ENCODE measurements around the gene AGAP9.
"Not testable (repeated sequence)": the region's sequence is repeated elsewhere in the genome, so short reads cannot be mapped to it uniquely, and the experiment has no call there.

Gene AGAP9

DNA sequence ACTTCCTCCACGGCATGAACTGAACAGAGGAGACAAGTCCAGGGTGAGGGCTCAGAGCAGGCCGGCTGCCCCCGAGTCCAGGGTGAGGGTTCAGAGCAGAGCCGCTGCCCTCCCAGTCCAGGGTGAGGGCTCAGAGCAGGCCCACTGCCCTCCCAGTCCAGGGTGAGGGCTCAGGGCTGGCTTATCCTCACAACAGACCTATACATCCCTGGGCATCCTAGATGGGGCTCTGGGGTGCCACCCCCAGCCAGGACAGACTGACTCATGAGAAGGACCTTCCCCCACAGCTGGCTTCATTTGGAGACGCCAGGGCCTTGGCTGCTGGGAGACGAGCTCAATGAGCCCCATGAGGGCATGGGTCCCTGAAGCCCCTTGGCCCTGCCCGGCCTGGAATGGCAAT is 33.8 kb downstream of the AGAP9 start:
- not testable (repeated sequence) for DNase-seq (ENCODE audit: low read depth in 2 of 2, low spot score in 1 of 2)

DNA sequence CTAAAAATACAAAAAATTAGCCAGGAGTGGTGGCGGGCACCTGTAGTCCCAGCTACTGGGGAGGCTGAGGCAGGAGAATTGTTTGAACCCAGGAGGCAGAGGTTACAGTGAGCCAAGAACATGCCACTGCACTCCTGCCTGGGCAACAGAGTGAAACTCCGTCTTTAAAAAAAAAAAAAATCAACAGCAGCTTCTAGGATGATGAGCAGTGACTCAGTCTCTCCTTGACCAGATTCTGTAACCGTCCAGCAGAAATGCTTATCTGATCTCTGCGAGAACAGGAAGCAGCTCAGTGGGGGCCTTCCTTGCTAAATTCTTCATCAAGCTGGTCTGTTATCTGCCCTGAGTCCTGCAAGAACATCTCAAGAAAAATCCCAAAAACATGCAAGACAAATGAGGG is 37.5 kb downstream of the AGAP9 start:
- not testable (repeated sequence) for DNase-seq (ENCODE audit: low read depth in 2 of 2, low spot score in 1 of 2)

DNA sequence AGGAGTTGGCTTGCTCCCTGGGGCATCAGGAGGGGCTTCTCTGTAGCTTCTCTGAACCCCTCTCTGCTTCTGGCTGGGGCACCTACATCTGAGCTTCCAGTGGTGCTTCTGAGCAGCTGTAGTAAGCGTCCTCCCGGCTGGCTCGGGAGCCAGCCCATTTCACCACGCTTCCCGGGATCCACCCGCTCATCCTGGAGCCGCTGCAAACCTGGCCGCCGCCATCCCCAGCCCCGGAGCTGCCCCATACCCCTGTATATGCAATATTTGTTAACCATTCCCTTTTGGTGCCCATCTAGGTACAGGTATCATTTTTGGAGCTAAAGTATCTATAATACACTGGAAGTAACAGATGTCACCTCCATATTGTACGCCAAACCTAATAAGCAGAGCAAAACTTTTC is 38.7 kb downstream of the AGAP9 start:
- DNase-seq (ENCODE audit: low read depth in 2 of 2, low spot score in 1 of 2), result not testable (repeated sequence)

DNA sequence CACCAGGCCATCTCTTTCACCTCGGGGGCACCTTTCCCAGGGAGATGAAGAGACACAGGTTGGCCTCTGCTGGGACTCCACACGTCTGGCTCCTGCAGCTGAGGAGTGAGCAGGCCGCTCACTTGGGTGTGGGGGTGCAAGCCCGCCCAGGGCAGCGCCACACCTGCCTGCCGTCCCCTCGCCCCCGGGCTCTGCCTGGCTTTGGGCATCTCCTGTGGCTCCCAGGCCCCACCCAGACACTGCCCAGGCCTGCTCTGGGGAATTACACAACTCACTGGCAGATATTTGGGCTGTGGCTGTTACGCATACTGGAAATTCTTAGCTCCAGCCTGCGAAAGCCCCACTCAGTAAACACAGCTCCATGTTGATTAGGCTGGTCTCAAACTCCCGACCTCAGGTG is 39.5 kb downstream of the AGAP9 start, which contains the start of gene ANXA8:
Gene ANXA8 (minus strand): TSS at position 193 of the 400 bp plus-strand sequence. CDS start 182 bp downstream, at position 11.
- not testable (repeated sequence) for DNase-seq (ENCODE audit: low read depth in 2 of 2, low spot score in 1 of 2)

DNA sequence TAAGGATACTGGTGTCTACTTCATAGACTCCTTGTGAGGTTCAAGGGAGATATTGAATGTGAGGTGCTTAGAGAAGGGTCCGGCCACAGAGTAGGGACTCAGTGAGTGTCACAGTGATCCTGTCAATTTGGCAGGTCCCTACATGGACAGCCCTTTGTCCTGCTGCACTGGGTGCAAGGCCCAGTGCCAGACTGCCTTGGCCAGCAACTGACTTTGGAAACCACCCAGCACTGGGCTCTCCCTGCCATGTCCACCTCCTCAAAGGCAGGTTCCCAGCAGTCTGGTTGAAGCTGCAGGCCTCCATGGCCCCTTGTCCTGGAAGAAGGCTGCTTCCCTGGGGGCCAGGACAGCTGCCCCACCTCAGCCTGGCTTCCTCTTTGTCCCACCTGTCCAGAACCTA is 41.1 kb downstream of the AGAP9 start:
- DNase-seq (ENCODE audit: low read depth in 2 of 2, low spot score in 1 of 2), result not testable (repeated sequence)

DNA sequence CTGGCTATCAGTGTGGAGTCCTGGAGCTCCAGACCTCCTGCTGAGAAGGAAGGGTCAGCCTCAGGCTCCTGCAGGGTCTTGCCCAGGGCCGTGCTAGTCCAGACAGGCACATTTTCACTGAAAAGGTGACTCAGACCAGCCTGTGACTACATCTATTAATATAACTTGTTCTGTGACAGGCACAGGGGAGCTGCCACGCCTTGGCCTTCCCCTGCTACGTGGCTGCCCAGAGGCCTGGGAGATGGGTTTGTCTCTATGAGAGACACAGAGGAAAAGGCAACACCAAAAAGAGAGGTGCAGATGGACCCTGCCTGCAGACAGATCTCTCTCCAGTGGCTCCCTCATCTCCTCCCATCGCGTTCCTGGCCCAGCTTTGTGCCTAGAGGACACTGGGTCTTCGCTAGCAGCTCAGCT is 41.7 kb downstream of the AGAP9 start:
- DNase-seq (ENCODE audit: low read depth in 2 of 2, low spot score in 1 of 2), result not testable (repeated sequence)

DNA sequence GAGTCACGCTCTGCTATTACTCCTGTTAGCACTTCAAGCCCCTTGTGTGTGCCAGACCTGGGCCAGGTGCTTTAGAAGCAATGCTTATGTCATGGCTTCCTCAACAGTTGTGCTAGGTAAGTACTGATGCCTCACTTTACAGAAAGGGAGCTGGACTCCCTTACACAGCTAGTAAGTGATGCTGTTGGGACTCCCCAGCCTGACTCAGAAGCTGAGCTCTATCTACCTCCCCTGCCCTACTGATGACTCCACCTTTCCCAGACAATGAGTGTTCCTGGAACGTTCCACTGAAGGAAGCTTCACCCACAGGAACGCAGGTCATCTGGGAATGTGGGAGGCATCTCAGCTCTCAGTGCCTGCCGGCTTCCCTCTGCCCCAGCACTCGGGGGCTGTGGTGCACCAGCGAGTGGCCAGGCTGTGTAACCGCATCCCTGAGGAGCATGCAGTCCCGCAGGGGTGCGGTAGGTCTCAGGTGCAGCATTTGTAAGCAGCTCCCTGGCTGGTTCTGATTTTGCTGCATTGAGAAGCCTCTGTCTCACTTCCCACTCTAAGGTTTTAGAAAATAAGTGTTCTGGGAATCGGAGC is 42.2 kb downstream of the AGAP9 start:
- DNase-seq (ENCODE audit: low read depth in 2 of 2, low spot score in 1 of 2), result not testable (repeated sequence)

DNA sequence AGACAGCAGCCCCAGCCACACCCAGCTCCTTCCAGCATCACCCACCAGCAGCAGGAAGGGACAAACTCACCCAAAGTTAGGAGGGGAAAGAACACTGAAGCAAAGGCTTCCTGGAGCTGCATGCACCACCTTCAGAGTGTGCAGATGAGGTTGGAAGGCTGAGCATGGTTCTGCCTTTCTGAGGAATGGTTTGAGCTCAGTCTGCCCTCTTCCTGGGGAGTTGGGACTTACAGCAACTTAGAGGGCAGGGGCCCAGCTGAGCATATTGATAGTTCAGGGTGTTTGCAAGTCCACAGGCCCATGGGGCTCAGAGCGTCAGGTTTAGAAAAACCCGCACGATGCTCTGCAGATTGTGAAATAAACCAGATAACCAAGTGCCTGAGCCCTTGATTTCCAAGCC is 43.3 kb downstream of the AGAP9 start:
- not testable (repeated sequence) for DNase-seq (ENCODE audit: low read depth in 2 of 2, low spot score in 1 of 2)

DNA sequence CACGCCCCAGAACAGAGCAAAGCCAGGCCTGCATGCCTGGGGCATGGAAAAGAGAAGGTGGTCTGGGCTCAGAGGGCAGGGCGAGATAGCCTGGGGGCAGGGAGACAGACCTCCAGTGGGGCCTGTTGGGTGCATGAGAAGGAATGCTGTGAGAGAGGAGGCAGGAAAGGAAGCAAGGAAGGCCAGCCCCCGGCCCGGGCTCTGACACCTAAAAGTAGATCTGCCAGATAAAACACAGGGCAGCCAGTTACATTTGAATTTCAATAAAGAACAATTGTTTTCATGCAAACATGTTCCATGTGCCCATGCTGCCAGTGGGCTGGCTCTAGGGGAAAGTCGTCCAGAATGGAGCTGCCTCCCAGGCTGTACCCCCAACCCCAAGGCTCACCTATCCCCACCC is 45.3 kb downstream of the AGAP9 start:
- DNase-seq (ENCODE audit: low read depth in 2 of 2, low spot score in 1 of 2), result not testable (repeated sequence)

DNA sequence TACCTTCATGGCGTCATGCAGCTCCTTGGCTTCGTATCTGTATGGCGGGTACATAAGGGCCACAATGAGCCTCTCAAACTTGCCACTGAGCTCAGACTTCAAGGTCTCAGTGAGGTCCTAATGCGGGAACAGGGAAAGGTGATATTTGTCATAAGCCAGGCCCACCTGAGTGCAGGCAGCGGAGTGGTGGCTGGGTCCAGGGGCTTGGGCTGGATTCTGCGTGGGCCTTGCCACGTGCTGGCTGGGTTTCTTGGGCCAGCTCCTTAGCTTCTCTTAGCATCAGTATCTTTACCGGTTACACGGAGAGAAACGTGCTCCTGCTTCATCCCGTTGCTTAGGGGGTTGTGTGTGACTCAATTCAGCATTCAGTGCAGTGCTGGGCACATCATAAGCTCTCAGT is 46.4 kb downstream of the AGAP9 start:
- DNase-seq (ENCODE audit: low read depth in 2 of 2, low spot score in 1 of 2), result not testable (repeated sequence)

DNA sequence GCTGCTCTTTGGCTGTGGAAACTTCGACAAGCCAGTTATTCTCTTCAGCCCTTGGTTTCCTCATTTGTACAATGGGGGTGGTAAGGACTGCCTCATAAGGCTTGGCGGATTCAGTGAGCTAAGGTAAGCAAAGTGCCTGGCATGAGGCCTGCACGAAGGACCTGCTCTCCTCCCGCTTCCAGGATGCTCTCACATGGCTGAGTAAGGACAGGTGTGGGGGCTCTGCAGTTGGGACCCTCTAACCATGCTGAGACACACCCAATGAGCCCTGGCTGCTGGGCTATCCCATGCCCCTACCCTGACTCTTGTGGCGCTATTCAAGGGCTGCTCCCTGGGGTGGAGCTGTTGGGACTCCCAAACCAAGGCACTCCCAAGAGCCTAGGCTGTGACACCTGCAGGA is 48.3 kb downstream of the AGAP9 start:
- not testable (repeated sequence) for DNase-seq (ENCODE audit: low read depth in 2 of 2, low spot score in 1 of 2)

DNA sequence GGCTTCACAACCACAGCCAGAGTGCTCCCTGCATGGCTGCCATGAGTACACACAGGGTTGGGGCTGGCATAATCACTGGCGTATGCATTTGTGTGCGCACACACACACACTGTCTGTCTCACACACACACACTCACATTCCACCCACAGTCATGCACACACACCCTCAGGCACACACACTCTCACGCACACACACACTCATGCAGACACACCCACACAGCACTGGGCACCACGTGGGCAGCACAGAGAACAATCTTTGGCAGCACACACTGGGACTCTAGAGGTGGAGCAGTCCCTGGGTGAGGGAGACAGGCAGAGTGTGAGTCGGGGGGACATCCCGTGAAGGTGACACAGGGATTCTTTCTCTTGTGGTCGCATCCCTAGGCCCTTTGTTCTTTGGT is 49.9 kb downstream of the AGAP9 start:
- DNase-seq (ENCODE audit: low read depth in 2 of 2, low spot score in 1 of 2), result not testable (repeated sequence)

DNA sequence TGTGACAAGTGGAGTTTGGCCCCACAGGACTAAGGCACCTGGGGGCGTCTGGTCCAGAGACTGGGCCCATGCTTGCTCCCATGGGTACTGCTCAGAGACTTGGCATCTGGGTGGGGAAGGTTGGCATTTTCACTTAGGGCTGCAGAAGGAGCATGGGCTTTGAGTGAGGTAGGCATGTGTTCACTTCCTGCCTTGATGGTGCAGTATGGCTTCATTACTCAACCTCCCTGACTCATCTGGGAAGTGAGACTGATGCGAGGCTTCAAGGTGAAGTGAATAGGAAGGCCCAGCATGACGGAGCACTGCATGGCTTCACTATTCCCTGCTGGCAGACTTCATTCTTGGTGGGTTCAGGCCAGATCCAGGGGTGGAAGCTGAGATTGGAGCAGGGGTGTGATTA is 50.8 kb downstream of the AGAP9 start:
- DNase-seq (ENCODE audit: low read depth in 2 of 2, low spot score in 1 of 2), result not testable (repeated sequence)

DNA sequence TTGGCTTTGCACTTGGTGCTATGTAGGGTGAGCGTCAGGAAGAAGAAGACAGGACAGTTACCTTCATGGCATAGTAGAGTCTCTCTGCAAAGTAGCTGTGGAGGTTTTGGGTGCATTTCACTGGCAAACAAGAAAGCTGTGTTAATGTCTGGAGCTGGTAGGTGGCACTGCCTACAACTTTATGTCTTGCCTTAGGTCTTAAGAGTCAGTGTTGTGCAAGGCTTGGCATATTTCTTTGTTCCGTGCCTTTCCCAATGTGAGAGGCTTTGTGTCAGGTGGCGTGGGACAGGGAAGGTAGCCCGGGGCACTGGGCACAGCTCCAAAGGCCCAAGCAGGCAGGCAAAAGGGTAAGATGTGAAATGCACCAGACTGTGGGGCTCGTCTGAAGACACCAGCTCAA is 51.4 kb downstream of the AGAP9 start:
- DNase-seq (ENCODE audit: low read depth in 2 of 2, low spot score in 1 of 2), result not testable (repeated sequence)

DNA sequence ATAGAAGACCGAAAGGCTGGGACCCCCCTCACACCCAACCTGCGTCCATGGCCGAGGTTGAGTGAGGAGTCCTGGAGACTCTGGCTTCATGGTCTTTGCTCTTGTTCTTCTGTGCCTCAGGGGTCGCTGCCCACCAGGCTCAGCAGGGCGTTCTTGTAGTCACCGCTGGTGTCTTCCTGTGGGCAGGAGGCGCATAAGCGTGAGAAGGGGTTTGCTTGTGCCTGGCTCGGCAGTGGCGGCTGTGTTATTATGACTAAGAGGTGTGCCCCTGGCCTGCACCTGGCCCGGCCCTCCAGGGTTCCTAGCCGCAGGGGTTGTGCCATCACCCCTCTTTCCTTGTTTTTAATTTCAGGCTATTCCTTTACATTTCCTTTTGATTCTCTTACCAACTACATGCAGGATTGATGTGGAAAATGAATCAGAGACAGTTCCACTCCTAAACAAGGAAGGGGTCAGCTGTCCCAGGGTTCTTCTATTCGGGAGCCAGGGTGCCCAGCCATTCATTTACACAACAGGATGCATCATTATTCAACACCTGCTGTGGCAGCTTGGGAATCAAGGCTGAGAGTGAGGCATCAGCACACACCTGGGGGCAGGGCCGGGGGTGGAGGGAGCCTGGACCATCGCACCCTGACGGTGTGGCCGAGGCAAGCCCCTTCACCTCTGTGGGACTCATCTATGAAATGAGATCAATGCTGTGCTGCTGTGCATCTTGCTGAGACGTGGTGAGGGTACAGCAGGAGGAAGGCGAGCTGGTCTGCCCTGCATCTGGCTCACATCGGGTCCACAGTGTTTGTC is 54.5 kb downstream of the AGAP9 start:
- DNase-seq (ENCODE audit: low read depth in 2 of 2, low spot score in 1 of 2), result not testable (repeated sequence)

DNA sequence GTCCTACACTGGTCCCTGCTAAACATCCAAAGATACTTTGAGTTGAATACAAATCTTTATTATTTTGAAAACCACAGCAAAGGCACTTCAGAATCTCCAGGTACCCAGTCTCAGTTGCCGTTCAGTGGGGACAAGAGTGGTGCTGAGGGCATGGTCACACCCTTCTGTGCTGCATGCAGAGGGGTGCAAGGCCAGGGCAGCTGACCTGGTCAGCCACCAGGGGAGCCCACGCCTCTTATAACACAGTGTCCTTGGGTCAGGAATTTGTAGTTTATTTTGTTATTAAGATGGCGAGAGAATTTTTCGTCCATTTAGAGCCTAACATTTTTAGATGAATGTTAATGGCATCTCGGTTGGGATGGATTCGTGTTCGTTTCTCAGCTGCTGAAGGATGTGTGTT is 55.5 kb downstream of the AGAP9 start:
- not testable (repeated sequence) for DNase-seq (ENCODE audit: low read depth in 2 of 2, low spot score in 1 of 2)

DNA sequence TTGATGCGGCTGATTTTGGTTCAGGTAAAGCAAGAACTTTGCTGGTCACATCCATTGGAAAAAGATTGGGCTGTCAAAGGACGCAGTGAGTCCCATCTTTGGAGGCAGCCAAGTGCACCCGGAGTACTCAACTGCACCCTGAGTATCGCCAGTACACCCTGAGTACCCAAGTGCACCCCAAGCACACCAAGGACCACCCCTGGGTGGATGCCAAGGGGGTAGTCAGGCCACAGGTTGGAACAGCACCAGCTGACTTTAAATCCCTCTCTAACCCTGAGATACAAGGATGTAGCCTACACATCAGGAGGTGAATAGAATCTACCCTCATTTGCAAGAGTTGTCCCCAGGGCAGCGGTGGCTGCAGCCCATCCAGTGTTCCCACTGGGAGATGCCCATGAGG is 56.0 kb downstream of the AGAP9 start:
- DNase-seq (ENCODE audit: low read depth in 2 of 2, low spot score in 1 of 2), result not testable (repeated sequence)

DNA sequence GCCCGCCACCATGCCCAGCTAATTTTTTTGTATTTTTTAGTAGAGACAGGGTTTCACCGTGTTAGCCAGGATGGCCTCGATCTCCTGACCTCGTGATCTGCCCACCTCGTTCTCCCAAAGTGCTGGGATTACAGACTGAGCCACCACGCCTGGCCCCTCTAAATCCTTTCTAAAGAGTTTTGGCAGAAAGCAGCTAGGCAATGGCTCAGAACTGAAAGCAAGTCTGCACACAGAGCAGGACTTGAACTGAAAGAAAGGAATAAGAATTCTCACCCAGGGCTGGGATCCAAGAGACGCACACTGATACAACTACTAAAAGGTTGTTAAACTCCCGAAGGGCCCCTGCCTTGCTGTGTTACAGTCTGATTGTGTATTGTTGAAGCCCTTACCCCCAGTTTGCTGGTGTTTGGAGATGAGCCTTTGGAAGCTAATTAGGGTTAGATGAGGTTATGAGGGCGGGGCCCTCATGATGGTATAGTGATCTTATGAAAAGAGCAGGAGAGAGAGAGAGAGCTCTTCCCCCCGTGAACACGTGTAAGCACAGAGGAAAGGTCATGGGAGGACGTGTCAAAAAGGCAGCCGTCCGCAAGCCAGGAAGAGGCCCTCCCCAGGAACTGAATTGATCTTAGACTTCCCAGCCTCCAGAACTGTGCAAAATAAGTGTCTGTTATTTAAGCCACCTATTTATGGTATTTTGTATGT is 58.1 kb downstream of the AGAP9 start:
- not testable (repeated sequence) for DNase-seq (ENCODE audit: low read depth in 2 of 2, low spot score in 1 of 2)

DNA sequence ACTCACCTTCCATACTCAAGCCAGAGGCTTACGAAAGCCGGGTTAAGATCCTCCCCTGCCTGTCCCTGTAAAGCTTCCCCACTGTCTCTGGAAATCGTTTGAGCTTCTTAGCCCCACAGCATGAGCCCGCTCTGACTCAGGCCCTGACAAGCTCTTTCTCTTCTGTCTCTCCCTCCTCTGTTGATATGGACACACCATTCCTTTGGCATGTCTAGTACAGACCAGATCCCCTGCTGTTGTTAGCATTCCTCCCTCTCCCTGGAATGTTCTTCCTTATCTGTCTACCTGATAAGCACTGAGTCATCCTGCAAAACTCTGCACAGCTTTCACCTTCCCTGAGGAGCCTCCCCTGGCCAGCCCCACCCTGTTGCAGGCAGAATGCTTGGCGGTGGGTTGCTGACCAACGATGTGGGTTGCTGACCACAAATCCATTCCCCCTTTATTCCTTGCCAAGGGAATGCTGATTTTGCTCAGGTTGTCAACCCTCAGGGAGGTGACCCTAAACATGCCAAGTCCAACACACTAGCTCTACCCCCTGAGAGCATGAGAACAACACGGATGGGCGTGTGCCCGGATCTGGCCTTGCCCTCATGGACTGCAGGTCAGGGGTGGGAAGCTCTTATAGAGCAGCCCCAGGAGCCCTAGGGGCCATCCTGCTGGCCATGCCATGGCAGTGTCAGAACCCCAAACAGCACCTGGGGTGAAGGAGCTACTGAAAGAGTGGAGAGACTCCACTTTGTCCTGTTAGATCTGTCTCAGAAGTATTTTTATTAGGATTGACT is 60.7 kb downstream of the AGAP9 start:
- DNase-seq (ENCODE audit: low read depth in 2 of 2, low spot score in 1 of 2), result not testable (repeated sequence)

DNA sequence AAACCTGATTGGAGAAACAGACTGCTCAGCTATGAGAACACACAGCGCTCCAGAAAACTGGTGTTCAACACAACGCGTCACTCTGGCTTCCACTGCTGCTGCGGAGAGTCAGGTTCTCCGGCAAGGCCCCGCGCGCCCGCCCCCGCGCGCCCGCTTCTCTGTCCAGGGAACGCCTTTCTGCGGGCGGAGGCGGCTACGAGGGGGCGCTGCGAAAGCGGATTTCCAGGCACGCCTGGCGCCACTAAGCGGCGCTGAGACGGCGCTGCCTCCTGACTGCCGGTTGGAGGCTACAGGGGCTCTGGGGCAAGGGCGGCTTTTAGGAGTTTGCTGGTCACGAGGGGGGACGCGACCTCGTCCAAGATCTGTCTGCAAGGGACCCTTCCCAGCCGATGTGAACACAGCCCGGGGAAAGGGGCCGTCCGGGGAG is 62.2 kb downstream of the AGAP9 start:
- not testable (repeated sequence) for DNase-seq (ENCODE audit: low read depth in 2 of 2, low spot score in 1 of 2)
